SK-N-SH (cell line): Measurements from ENCODE around the gene HTRA3. TPM values are rescaled to one million over a fixed set of nuclear protein-coding genes. Genes with fewer than 3 reads are reported as not detected.

Experiments
- CTCF ChIA-PET: fragments of 300-600, 350-600 bp; formaldehyde crosslinking; extraction: SDS; loops from one replicate; lab custom pipeline; 2021; lab: Yijun Ruan, JAX
- POLR2A ChIA-PET: fragments of 350-600 bp; sonication (Branson Sonifier 250); formaldehyde crosslinking; extraction: SDS; loops from one replicate; lab custom pipeline; 2020; ENCODE audit warnings: antibody characterized with exemption, inconsistent platforms; lab: Yijun Ruan, JAX
- DNase-seq: peaks from one replicate; pipeline ENCODE4 v3.0.0; 2012
- H2AFZ ChIP-seq: fragments of 200-600 bp; sonication (generic); 2 replicates; pipeline ENCODE4 v1.8.1; 2016; ENCODE audit warnings: antibody characterized with exemption, mild to moderate bottlenecking, low read depth
- H3F3A ChIP-seq: fragments of 200-600 bp; sonication (generic); replicated peaks from 2 replicates; pipeline ENCODE3; 2016; ENCODE audit warnings: antibody characterized with exemption, mild to moderate bottlenecking; ENCODE audit not compliant: insufficient read depth
- H3K27ac ChIP-seq, 2 experiments: fragments of 200-500 bp in 1 of 2; fragments of 200-600 bp in 1 of 2; sonication (Bioruptor generic) in 1 of 2; sonication (generic), shearing (Covaris generic) in 1 of 2; 2 replicates each; pipeline versions ENCODE4 v1.5.1 to v1.6.1; 2014 to 2016; ENCODE audit warnings: low read depth in 2 of 2, inconsistent platforms in 1 of 2, low read length in 1 of 2, mild to moderate bottlenecking in 1 of 2, mixed read lengths in 1 of 2
- H3K27me3 ChIP-seq: fragments of 200-600 bp; sonication (generic), shearing (Covaris generic); 2 replicates; pipeline ENCODE4 v1.6.1; 2016; ENCODE audit warnings: mixed run types; ENCODE audit not compliant: insufficient read depth
- H3K36me3 ChIP-seq, 2 experiments: fragments of 200-500 bp in 1 of 2; fragments of 200-600 bp in 1 of 2; sonication (Bioruptor generic) in 1 of 2; sonication (generic) in 1 of 2; replicated peaks in 1 of 2; 2 replicates each; pipeline versions ENCODE3 to v1.5.1; 2014 to 2016; ENCODE audit warnings: low read length in 1 of 2, mild to moderate bottlenecking in 1 of 2; ENCODE audit not compliant: insufficient read depth in 2 of 2, control insufficient read depth in 1 of 2
- H3K4me1 ChIP-seq, 2 experiments: fragments of 200-500 bp in 1 of 2; fragments of 200-600 bp in 1 of 2; sonication (Bioruptor generic) in 1 of 2; sonication (generic), shearing (Covaris generic) in 1 of 2; 2 replicates each; pipeline versions ENCODE4 v1.5.1 to v1.6.1; 2014 to 2016; ENCODE audit warnings: low read depth in 1 of 2, low read length in 1 of 2, mixed run types in 1 of 2; ENCODE audit not compliant: insufficient read depth in 2 of 2, control insufficient read depth in 1 of 2
- H3K4me2 ChIP-seq: fragments of 200-600 bp; sonication (generic), shearing (Covaris generic); 2 replicates; pipeline ENCODE4 v1.6.1; 2017; ENCODE audit warnings: mixed run types
- H3K4me3 ChIP-seq, 2 experiments: fragments of 200-500 bp in 1 of 2; fragments of 200-600 bp in 1 of 2; sonication (Bioruptor generic) in 1 of 2; sonication (generic), shearing (Covaris generic) in 1 of 2; 2 replicates each; pipeline versions ENCODE4 v1.5.1 to v1.8.1; 2014 to 2016; ENCODE audit warnings: low read depth in 2 of 2, inconsistent platforms in 1 of 2, low read length in 1 of 2, mild to moderate bottlenecking in 1 of 2, mixed read lengths in 1 of 2, moderate library complexity in 1 of 2
- H3K79me2 ChIP-seq: fragments of 200-600 bp; sonication (generic); 2 replicates; pipeline ENCODE4 v1.8.1; 2017; ENCODE audit warnings: mild to moderate bottlenecking; ENCODE audit not compliant: insufficient read depth
- H3K9ac ChIP-seq: fragments of 200-600 bp; sonication (generic); 2 replicates; pipeline ENCODE4 v1.6.1; 2017; ENCODE audit warnings: mixed run types
- H3K9me2 ChIP-seq: fragments of 200-600 bp; sonication (generic); 2 replicates; pipeline ENCODE4 v1.6.1; 2017; ENCODE audit warnings: mixed run types
- H3K9me3 ChIP-seq: fragments of 200-600 bp; sonication (generic); 2 replicates; pipeline ENCODE4 v1.6.1; 2017; ENCODE audit warnings: mixed run types, mild to moderate bottlenecking, moderate library complexity
- H4K20me1 ChIP-seq: fragments of 200-600 bp; sonication (generic); 2 replicates; pipeline ENCODE4 v1.6.1; 2017; ENCODE audit warnings: mild to moderate bottlenecking, mixed run types; ENCODE audit not compliant: insufficient read depth
- CHD2 ChIP-seq: fragments of 150-350 bp; IDR thresholded peaks from 2 replicates; pipeline ENCODE4 v1.6.1; 2018; ENCODE audit warnings: low read length; ENCODE audit not compliant: partially characterized antibody
- EP300 ChIP-seq, 2 experiments: IDR thresholded peaks; 2 replicates each; pipeline versions ENCODE4 v1.4.0 to v1.6.1; 2012; ENCODE audit warnings: borderline replicate concordance in 1 of 2, low read depth in 1 of 2, low read length in 1 of 2
- FOSL2 ChIP-seq: IDR thresholded peaks from 2 replicates; pipeline ENCODE4 v1.4.0; 2012; ENCODE audit warnings: low read depth, mild to moderate bottlenecking, moderate library complexity, borderline replicate concordance
- FOXM1 ChIP-seq: IDR thresholded peaks from 2 replicates; pipeline ENCODE4 v1.4.0; 2012; ENCODE audit warnings: low read depth, mild to moderate bottlenecking
- GATA2 ChIP-seq: sonication (generic); formaldehyde crosslinking; IDR thresholded peaks from 2 replicates; pipeline ENCODE4 v1.5.0; 2020; ENCODE audit warnings: mild to moderate bottlenecking, missing genetic modification reagents
- JUND ChIP-seq: IDR thresholded peaks from 2 replicates; pipeline ENCODE4 v1.4.0; 2012
- MXI1 ChIP-seq: IDR thresholded peaks from 2 replicates; pipeline ENCODE4 v1.6.1; 2012; ENCODE audit warnings: mild to moderate bottlenecking, low read depth, low read length, improper control_type of control experiment
- NFIC ChIP-seq: IDR thresholded peaks from 2 replicates; pipeline ENCODE4 v1.4.0; 2012; ENCODE audit warnings: borderline replicate concordance
- NRF1 ChIP-seq: IDR thresholded peaks from 2 replicates; pipeline ENCODE4 v1.6.1; 2012; ENCODE audit warnings: low read depth, mild to moderate bottlenecking, low read length
- PBX3 ChIP-seq: IDR thresholded peaks from 2 replicates; pipeline ENCODE4; 2012
- POLR2AphosphoS5 ChIP-seq: IDR thresholded peaks from 2 replicates; pipeline ENCODE4 v1.6.1; 2012; ENCODE audit warnings: low read depth, low read length
- RAD21 ChIP-seq: IDR thresholded peaks from 2 replicates; pipeline ENCODE4 v1.6.1; 2012; ENCODE audit warnings: mild to moderate bottlenecking, low read length
- RCOR1 ChIP-seq: fragments of 150-350 bp; IDR thresholded peaks from 2 replicates; pipeline ENCODE4 v1.6.1; 2017; ENCODE audit warnings: antibody characterized with exemption, low read length
- RXRA ChIP-seq: IDR thresholded peaks from 2 replicates; pipeline ENCODE4 v1.4.0; 2012; ENCODE audit warnings: low read depth, mild to moderate bottlenecking, borderline replicate concordance
- SIN3A ChIP-seq: IDR thresholded peaks from 2 replicates; pipeline ENCODE4 v1.6.1; 2012; ENCODE audit warnings: low read depth, mild to moderate bottlenecking, low read length, moderate library complexity, borderline replicate concordance
- SMC3 ChIP-seq: IDR thresholded peaks from 2 replicates; pipeline ENCODE4 v1.6.1; 2012; ENCODE audit warnings: low read depth, low read length, improper control_type of control experiment
- TCF12 ChIP-seq: IDR thresholded peaks from 2 replicates; pipeline ENCODE4 v1.4.0; 2012
- TEAD4 ChIP-seq: IDR thresholded peaks from 2 replicates; pipeline ENCODE4 v1.4.0; 2012; ENCODE audit warnings: mild to moderate bottlenecking, borderline replicate concordance; ENCODE audit not compliant: insufficient read depth
- USF2 ChIP-seq: fragments of 150-350 bp; IDR thresholded peaks from 2 replicates; pipeline ENCODE4 v1.6.1; 2017; ENCODE audit warnings: antibody characterized with exemption, low read length, low read depth, borderline replicate concordance
- WGBS: methylation state at CpG from one replicate; pipeline ENCODE4 v1.1.6; 2017; ENCODE audit warnings: low lambda C conversion rate; 5-methylcytosine and 5-hydroxymethylcytosine counted together
- polyA plus RNA-seq, 3 experiments: library from polyadenylated mRNA; depleted of rRNA; stranded (reverse); fragments of >200 nt; gene quantifications; 2 replicates each; pipeline ENCODE4 v1.2.3, GENCODE V29; 2012

Gene HTRA3
- polyA plus RNA-seq, 1 of the 3 experiments (the other 2 are of a cell fraction) = 0.05 TPM

- Histone ChIP-seq H3K79me2 (no peaks in the 10 kb centered on the region), H3F3A (no peaks in the 10 kb centered on the region), H2AFZ (no peak overlapping the region), H3K9me2 (no peaks in the 10 kb centered on the region), H3K27ac (no peak overlapping the region), H4K20me1 (no peaks in the 10 kb centered on the region), H3K4me3 (no peak overlapping the region), H3K4me2 (no peak overlapping the region), H3K27me3 (no peaks in the 10 kb centered on the region), H3K9me3 (no peaks in the 10 kb centered on the region), H3K9ac (no peak overlapping the region), H3K4me1 (peaks cover 0 to 24% of the 10 kb centered on the region in 2 experiments; a peak in 1 of 4 replicates), H3K36me3 (no peaks in the 10 kb centered on the region)
- CTCF ChIA-PET = interaction anchor here (2.0 to 2.1 kb wide), 2 partner anchors 9 to 56 kb away, joined by 6 to 8 read pairs; no protein-coding TSS in a partner anchor
- WGBS = 91% methylated on average over 4 of the region's 11 CpGs
- TF ChIP-seq TEAD4 = no peak
- no peak for TF ChIP-seq FOXM1
- TF ChIP-seq NRF1 = no peak
- no peak for TF ChIP-seq RAD21
- no peak for TF ChIP-seq RCOR1
- TF ChIP-seq SMC3 = no peak
- no peak for TF ChIP-seq SIN3A
- no peak for TF ChIP-seq JUND
- no peak for TF ChIP-seq TCF12
- no peak for DNase-seq
- POLR2A ChIA-PET = no interaction called here
Observed at GRCh38 chr4:8232748-8233147, 36.8 kb upstream of the HTRA3 start.

- no peaks in the 10 kb centered on the region for H3K79me2 ChIP-seq
- no peak overlapping the region for H3K4me3 ChIP-seq
- H4K20me1 ChIP-seq = no peaks in the 10 kb centered on the region
- H3K27me3 ChIP-seq = no peaks in the 10 kb centered on the region
- TF ChIP-seq FOSL2 (no peak), MXI1 (no peak)
- ChIA-PET POLR2A (no interaction called here), CTCF (no interaction called here)
- H2AFZ ChIP-seq = no peak overlapping the region
- H3K9me2 ChIP-seq = no peaks in the 10 kb centered on the region
- H3K36me3 ChIP-seq = no peaks in the 10 kb centered on the region
- DNase-seq = no peak
- no peak overlapping the region for H3K9ac ChIP-seq
- no peaks in the 10 kb centered on the region for H3K9me3 ChIP-seq
- H3F3A ChIP-seq = no peaks in the 10 kb centered on the region
- peaks cover 0 to 14% of the 10 kb centered on the region in 2 experiments; a peak in 1 of 4 replicates for H3K4me1 ChIP-seq
- H3K27ac ChIP-seq = no peak overlapping the region
- whole genome bisulfite sequencing = 71% methylated on average over 4 of the region's 4 CpGs
- no peak overlapping the region for H3K4me2 ChIP-seq
Observed at GRCh38 chr4:8233672-8234484, 35.7 kb upstream of the HTRA3 start.

- no peak overlapping the region for H2AFZ ChIP-seq
- DNase-seq = no peak
- no peaks in the 10 kb centered on the region for H4K20me1 ChIP-seq
- no peaks in the 10 kb centered on the region for H3K79me2 ChIP-seq
- no peak overlapping the region for H3K27ac ChIP-seq
- H3K9ac ChIP-seq = no peak overlapping the region
- no peaks in the 10 kb centered on the region for H3F3A ChIP-seq
- no peak overlapping the region for H3K4me2 ChIP-seq
- H3K27me3 ChIP-seq = no peaks in the 10 kb centered on the region
- H3K4me3 ChIP-seq = no peak overlapping the region
- no peaks in the 10 kb centered on the region for H3K9me2 ChIP-seq
- no peaks in the 10 kb centered on the region for H3K36me3 ChIP-seq
- 100% methylated on average over 1 of the region's 1 CpG for WGBS
- H3K4me1 ChIP-seq = peaks cover 0 to 12% of the 10 kb centered on the region in 2 experiments; a peak in 1 of 4 replicates
- ChIA-PET CTCF (interaction anchor here (0.9 to 5.2 kb wide), 3 partner anchors 8 to 168 kb away, joined by 4 to 45 read pairs (median 6); no protein-coding TSS in a partner anchor), POLR2A (no interaction called here)
- H3K9me3 ChIP-seq = no peaks in the 10 kb centered on the region
- TF ChIP-seq SIN3A (no peak), PBX3 (no peak), RXRA (no peak), RAD21 (no peak), GATA2 (CRISPR knock-in tag) (no peak), EP300 (IDR thresholded peaks at IDR 0.05; ENCODE audit: borderline replicate concordance in 1 of 2, low read depth in 1 of 2, low read length in 1 of 2) (no peak), USF2 (no peak), FOSL2 (no peak), POLR2AphosphoS5 (no peak), RCOR1 (no peak), NFIC (no peak), CHD2 (no peak)
Observed at GRCh38 chr4:8234715-8235114, 34.8 kb upstream of the HTRA3 start.
